ENCODE results near the gene MYBPC2.

Gene MYBPC2

DNA sequence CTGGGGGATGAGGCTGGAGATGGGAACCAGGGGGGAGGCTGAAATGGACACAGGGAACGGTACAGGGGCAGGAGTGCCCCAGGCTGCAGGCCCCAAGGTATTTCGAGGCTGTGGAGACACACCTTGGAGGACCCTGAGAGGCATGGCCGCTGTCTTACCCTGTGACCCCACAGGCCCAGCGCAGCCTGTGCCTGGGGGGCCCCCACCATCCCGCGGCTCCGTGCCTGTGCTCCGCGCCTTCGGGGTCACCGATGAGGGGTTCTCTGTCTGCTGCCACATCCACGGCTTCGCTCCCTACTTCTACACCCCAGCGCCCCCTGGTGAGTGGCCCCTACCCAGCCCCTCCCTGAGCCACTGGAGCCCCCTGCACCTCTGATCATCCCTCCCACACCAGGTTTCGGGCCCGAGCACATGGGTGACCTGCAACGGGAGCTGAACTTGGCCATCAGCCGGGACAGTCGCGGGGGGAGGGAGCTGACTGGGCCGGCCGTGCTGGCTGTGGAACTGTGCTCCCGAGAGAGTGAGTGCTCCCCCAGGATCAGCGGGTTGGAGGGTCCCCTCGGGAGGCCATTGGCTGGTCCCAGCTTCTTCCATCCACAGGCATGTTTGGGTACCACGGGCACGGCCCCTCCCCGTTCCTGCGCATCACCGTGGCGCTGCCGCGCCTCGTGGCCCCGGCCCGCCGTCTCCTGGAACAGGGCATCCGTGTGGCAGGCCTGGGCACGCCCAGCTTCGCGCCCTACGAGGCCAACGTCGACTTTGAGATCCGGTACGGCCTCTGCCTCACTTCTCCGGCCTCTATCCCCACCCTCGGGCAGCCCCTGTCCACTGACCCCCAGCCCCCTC is 30.9 kb upstream of the MYBPC2 start:
- no peak for DNase-seq (ENCODE audit: insufficient read length, low spot score)
- TF ChIP-seq, protein P1, sequence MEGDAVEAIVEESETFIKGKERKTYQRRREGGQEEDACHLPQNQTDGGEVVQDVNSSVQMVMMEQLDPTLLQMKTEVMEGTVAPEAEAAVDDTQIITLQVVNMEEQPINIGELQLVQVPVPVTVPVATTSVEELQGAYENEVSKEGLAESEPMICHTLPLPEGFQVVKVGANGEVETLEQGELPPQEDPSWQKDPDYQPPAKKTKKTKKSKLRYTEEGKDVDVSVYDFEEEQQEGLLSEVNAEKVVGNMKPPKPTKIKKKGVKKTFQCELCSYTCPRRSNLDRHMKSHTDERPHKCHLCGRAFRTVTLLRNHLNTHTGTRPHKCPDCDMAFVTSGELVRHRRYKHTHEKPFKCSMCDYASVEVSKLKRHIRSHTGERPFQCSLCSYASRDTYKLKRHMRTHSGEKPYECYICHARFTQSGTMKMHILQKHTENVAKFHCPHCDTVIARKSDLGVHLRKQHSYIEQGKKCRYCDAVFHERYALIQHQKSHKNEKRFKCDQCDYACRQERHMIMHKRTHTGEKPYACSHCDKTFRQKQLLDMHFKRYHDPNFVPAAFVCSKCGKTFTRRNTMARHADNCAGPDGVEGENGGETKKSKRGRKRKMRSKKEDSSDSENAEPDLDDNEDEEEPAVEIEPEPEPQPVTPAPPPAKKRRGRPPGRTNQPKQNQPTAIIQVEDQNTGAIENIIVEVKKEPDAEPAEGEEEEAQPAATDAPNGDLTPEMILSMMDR (IDR thresholded peaks at IDR 0.05; ENCODE audit: insufficient read depth, missing control alignments) = no peak
- no peak for FAIRE-seq

- no peak for DNase-seq (ENCODE audit: insufficient read length, low spot score)
- TF ChIP-seq, protein P1 (IDR thresholded peaks at IDR 0.05; ENCODE audit: insufficient read depth, missing control alignments) = no peak
- FAIRE-seq = no peak
Observed at GRCh38 chr19:50402544-50403301, 30.0 kb upstream of the MYBPC2 start.

DNA sequence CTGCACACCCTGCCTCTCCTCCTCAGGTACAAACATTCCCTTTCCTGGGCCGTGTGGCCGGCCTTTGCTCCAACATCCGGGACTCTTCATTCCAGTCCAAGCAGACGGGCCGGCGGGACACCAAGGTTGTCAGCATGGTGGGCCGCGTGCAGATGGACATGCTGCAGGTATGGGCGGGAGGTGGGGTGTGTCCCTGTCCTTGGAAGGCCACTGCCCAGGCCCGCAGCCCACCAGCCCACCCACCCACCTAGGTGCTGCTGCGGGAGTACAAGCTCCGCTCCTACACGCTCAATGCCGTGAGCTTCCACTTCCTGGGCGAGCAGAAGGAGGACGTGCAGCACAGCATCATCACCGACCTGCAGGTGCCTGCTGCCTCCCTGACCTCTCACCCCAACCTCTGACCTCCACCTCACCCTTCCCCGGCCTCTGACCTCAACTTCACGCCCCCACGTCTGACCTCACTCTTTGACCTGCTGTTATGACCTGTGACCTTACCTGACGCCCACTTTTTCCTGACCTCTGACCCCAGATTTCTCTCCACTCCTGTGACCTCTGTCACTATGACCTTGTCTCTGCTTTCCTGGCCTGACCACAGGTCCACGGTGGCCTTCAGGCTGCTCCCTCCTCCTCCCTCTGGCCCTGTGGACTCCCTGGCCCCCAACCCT is 26.4 kb upstream of the MYBPC2 start:
- DNase-seq (ENCODE audit: insufficient read length, low spot score) (no peak), FAIRE-seq (no peak)
- TF ChIP-seq, protein P1 (IDR thresholded peaks at IDR 0.05; ENCODE audit: insufficient read depth, missing control alignments) = no peak

DNA sequence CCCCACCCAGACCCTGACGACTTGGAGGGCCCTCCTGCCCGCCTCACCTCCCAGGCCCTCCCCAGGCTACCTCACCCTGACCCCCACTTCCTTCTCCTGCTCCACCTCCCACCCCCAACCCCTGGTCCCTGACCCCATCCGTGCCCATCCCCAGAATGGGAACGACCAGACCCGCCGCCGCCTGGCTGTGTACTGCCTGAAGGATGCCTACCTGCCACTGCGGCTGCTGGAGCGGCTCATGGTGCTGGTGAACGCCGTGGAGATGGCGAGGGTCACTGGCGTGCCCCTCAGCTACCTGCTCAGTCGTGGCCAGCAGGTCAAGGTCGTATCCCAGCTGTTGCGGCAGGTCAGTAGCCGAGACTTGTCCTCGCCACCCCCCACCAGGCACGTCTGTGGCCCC is 25.9 kb upstream of the MYBPC2 start:
- DNase-seq (ENCODE audit: insufficient read length, low spot score) (no peak), FAIRE-seq (no peak)
- TF ChIP-seq, protein P1 (IDR thresholded peaks at IDR 0.05; ENCODE audit: insufficient read depth, missing control alignments) = no peak

- FAIRE-seq = no peak
- TF ChIP-seq, protein P1 (IDR thresholded peaks at IDR 0.05; ENCODE audit: insufficient read depth, missing control alignments) = no peak
- DNase-seq (ENCODE audit: insufficient read length, low spot score) = no peak
Observed at GRCh38 chr19:50409347-50409746, 23.3 kb upstream of the MYBPC2 start.

GRCh38 chr19:50410109-50410508 is 22.6 kb upstream of the MYBPC2 start:
- FAIRE-seq (no peak), DNase-seq (ENCODE audit: insufficient read length, low spot score) (no peak)
- TF ChIP-seq, protein P1 (IDR thresholded peaks at IDR 0.05; ENCODE audit: insufficient read depth, missing control alignments) = no peak
